WERI-Rb-1 (cell line): Measurements from ENCODE around the gene MUC4.

Experiments used
- DNase-seq: peaks from one replicate; pipeline ENCODE4 v3.0.0-alpha.2; 2020
- H3K27ac ChIP-seq: fragments of 250-450 bp; sonication (Bioruptor Pico); 2 replicates; pipeline ENCODE4 v1.5.1; 2020; ENCODE audit warnings: mild to moderate bottlenecking, moderate library complexity
- H3K27me3 ChIP-seq: fragments of 250-450 bp; sonication (Bioruptor Pico); 2 replicates; pipeline ENCODE4 v1.5.1; 2021; ENCODE audit warnings: mild to moderate bottlenecking, low read depth, moderate library complexity; ENCODE audit not compliant: insufficient read depth, severe bottlenecking
- H3K36me3 ChIP-seq: fragments of 250-450 bp; sonication (Bioruptor Pico); 2 replicates; pipeline ENCODE4 v1.5.1; 2020; ENCODE audit warnings: mild to moderate bottlenecking, moderate library complexity
- H3K4me3 ChIP-seq: 2 replicates; pipeline ENCODE4 v1.5.1; 2011; ENCODE audit warnings: low read depth, mild to moderate bottlenecking, control low read depth, low read length
- H3K9me3 ChIP-seq: fragments of 250-450 bp; sonication (Bioruptor Pico); 2 replicates; pipeline ENCODE4 v1.5.1; 2021; ENCODE audit warnings: mild to moderate bottlenecking, moderate library complexity; ENCODE audit not compliant: severe bottlenecking
- CTCF ChIP-seq: IDR thresholded peaks from 2 replicates; pipeline ENCODE4 v1.5.1; 2011; ENCODE audit warnings: low read depth, mild to moderate bottlenecking, control low read depth, inconsistent platforms, low read length

MUC4 gene

GRCh38 chr3:195705081-195705991 is 106.4 kb downstream of the MUC4 start:
- H3K36me3 ChIP-seq = no peaks in the 10 kb centered on the region
- no peak for TF ChIP-seq CTCF
- DNase-seq = no peak
- H3K4me3 ChIP-seq = no peak overlapping the region
- H3K27ac ChIP-seq = no peak overlapping the region
- H3K27me3 ChIP-seq = no peaks in the 10 kb centered on the region
- no peaks in the 10 kb centered on the region for H3K9me3 ChIP-seq

GRCh38 chr3:195704433-195704999 is 107.2 kb downstream of the MUC4 start:
- DNase-seq = no peak
- H3K27me3 ChIP-seq = no peaks in the 10 kb centered on the region
- TF ChIP-seq CTCF = no peak
- H3K36me3 ChIP-seq = no peaks in the 10 kb centered on the region
- H3K9me3 ChIP-seq = no peaks in the 10 kb centered on the region
- H3K4me3 ChIP-seq = no peak overlapping the region
- no peak overlapping the region for H3K27ac ChIP-seq

GRCh38 chr3:195703776-195704175 is 108.0 kb downstream of the MUC4 start:
- no peak for TF ChIP-seq CTCF

GRCh38 chr3:195701042-195701915 is 110.5 kb downstream of the MUC4 start:
- Histone ChIP-seq H3K27me3 (no peaks in the 10 kb centered on the region), H3K36me3 (no peaks in the 10 kb centered on the region; the same call in 1 of the 2 replicates), H3K27ac (no peak overlapping the region), H3K9me3 (no peaks in the 10 kb centered on the region), H3K4me3 (no peak overlapping the region)
- TF ChIP-seq CTCF = no peak
- no peak for DNase-seq

More at GRCh38 chr3:195703776-195704175, 108.0 kb downstream of the MUC4 start:
- no peak for DNase-seq
- H3K9me3 ChIP-seq = no peaks in the 10 kb centered on the region
- H3K4me3 ChIP-seq = no peak overlapping the region
- H3K36me3 ChIP-seq = no peaks in the 10 kb centered on the region
- no peak overlapping the region for H3K27ac ChIP-seq
- no peaks in the 10 kb centered on the region for H3K27me3 ChIP-seq

- H3K9me3 ChIP-seq = no peaks in the 10 kb centered on the region
- no peak for TF ChIP-seq CTCF
- H3K27me3 ChIP-seq = no peaks in the 10 kb centered on the region
- no peak overlapping the region for H3K4me3 ChIP-seq
- H3K27ac ChIP-seq = no peak overlapping the region
- peaks cover 2% of the 10 kb centered on the region for H3K36me3 ChIP-seq
- no peak for DNase-seq
These were observed 111.4 kb downstream of the MUC4 start for GRCh38 chr3:195700319-195700718.
